Fibroblast of gingiva (primary cell): Measurements from ENCODE around the gene EXOSC10.
"Not testable (repeated sequence)": the region's sequence is repeated elsewhere in the genome, so short reads cannot be mapped to it uniquely, and the experiment has no call there.

Source experiments
- DNase-seq: peaks from one replicate; pipeline ENCODE4 v3.0.0-alpha.2; 2011; ENCODE audit warnings: low read depth

EXOSC10 gene

DNA sequence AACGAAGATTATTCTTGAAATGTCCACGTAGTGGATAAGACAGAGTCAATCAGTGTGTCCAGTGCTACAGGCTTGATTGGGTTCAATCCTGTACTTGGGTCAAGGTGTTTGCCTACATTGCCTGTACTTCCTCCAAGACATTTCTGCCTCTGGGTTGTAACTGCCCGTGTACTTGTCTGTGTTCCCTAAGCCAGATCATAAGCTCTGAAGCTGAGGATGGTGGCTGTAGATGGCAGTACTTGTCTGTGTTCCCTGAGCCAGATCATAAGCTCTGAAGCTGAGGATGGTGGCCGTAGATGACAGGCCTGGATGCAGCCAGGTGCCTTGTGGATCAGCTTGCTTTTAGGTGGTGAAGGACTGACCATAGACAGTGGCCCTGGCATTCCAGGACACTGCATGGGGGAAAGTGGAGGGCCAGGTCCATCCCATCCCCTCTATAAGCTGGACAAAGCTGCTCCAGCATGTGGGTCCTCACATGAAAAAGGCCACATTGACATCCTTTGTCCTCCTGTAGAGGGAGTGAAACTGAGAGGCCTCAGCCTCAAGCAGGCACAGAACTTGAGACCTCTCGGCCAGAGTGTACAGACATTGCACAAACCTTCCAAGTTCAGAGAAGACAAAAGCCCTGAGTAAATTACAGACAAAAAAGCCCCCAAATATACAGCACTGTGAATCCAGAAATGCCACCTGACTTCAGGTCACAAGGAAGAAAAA, 37.9 kb downstream of the EXOSC10 start:
- DNase-seq, result no peak

DNA sequence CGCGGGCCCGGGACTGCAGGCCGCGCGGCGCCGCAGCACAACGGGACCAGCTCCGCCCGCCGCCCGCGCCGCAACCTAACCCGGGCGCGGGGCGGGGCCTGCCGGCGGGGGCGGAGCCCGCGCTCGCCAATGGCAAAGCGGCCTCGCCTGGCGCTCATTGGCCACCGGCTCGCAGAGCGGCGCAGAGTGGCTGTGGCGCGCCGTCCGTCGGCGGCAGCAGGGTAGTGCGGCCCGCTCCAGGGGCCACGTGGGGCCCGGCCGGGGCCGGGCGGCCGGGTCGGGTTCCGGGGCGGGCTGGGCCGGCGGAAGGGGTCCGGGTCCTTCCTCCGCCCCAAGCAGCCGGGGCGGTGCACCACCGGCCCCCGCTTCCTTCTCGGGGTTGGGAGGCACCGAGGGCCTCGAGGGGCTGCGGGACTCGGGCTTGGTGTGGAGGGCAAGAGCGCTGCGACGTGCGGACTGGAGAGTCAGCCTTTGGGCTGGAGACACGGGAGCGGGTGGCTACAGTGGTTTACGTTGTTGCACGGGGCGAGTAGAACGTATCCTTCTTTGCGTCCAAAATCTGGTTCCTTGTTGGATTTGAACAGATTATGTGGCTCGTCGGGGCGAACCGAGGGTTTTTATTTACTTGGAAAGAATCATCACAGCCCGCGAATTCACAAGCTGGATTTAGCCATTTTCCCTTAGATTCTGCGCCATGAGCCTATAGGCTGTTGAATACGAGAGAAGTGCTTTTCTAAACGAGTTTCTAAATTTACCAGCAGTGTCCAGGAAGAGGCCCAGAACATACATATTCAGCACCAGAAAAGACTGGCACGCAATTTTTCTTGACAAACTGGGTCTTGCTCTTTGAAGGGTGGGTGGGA, 39.5 kb downstream of the EXOSC10 start, which contains the start of gene SRM:
Gene SRM (minus strand): TSS at position 51 of the 863 bp plus-strand sequence. CDS start 75 bp downstream, outside the sequence.
- DNase-seq, result peak; percentile 87

DNA sequence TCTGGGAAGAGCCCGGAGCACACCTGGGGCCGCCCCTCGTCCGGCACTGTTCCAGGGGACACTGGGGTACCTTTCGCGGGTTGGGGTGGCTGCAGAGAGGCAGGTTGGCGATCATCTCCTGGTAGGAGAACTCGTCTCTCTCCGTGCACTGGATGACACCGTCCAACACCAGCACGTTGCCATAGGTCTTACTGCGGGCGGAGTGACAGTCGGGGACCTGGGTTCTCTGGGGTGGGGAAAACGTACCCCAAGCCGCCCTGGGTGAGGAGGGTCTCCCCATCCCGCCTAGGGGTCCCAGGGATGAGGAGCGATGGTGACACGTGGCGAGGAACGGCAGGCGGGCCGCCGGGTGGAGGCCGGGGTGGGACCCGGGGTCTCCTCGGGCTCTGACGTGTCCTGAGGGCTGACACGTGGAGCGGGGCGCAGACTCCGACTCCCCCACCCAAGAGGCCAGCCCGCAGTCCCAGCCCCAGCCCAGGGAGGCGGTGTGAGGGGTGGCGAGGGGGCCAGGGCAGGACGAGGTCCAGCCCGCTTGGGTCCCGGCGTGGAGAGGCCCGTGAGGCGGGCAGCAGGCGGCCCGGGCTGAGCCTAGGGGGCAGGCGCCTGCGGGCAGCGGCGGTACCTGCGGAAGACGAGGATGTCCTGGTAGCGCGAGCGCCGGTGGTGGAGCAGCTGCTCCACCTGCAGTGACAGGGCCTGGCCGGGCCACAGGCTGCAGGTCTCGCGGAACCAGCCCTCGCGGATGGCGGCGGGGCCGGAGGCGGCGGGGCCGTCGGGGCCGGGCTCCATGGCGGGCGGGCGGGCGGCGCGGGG, 40.3 kb downstream of the EXOSC10 start:
- no peak for DNase-seq

DNA sequence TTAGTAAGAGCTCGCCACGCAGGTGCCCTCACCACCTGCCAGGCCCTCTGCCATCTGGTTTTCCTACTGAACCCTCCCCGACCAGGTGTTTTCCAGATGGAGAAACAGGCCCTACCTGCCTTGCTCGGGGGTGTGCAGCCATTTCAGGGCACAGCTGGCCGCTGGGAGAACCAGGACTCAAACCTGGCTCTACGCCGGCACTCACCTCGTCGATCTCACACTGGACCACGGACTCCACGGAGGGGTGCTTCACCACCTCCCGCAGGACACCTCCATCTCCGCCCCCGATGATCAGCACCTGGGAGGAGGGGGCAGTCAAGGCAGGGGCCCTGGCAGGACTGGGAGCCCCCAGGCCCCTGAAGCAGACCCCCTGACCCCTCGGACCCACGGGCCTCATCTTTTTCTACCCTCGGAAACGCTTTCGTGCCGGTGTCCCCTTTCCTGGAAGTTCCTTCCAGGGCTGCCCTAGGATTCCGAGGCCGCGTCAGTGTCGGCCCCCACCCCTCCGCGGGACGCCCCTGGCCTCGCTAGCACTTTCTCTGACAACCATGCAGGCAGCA, 41.0 kb downstream of the EXOSC10 start:
- DNase-seq, result no peak

DNA sequence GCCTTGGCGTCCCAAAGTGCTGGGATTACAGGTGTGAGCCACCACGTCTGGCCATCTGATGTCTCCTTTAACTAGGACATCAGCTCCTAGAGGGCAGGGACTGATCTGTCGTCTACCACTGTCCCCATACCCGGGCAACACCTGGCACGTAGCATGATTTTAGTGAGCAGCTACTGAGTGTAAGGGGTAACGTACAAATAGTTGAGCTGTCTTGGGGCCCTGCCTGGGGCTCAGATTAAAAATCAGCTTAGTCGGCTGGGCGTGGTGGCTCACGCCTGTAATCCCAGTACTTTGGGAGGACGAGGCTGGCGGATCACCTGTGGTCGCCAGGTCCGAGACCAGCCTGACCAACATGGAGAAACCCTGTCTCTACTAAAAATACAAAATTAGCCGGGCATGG, 41.6 kb downstream of the EXOSC10 start:
- no peak for DNase-seq

DNA sequence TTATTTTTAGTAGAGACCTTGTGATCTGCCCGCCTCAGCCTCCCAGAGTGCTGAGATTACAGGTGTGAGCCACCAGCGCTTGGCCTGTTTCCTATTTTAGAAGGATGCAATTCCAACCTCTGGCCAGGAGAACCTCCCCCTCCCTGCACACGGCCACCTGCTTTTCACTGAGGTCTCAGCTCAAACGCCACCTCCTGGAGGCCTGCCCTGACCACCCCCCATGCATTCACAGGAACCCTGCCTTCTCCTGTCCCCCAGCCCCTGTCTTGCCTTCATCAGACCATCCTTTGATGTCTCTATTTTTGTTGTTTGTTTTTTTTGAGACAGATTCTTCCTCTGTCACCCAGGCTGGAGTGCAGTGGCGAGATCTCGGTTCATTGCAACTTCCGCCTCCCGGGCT, 42.2 kb downstream of the EXOSC10 start:
- DNase-seq, result no peak

DNA sequence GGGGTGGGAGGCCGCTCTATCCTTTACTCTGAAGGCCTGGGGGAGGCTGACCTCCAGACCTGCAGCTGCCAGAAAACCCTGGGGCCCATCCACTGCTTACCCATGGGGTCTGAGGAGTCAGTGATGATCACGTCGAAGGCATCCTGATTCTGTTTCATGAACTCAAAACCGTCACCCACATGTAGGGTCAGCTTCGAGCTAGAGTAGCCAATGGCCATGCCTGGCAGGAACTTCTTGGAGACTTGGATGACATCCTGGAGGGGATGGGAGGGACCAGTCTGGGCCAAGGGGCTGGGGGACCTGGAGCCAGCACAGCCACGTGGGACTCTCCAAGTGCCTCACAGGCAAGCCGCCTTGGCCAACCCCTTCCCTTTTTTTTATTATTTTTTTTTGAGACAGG, 43.2 kb downstream of the EXOSC10 start:
- no peak for DNase-seq

DNA sequence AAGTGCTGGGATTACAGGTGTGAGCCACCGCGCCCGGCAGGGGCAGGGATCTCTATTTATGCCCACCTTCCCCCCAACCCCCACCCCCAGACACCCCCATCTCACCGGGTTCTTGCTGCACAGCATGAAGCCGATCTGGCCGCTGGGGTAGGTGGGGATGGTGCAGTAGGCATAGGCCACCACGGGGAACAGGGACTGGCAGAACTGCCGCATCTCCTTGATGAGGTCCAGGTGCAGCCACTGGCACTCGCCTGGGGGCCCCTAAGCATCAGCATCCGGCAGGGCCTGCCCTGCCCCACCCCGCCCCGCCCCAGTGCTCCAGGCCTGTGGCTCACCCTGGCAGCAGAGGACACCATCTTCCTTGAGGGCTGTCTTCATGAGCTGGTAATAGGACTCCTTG, 44.0 kb downstream of the EXOSC10 start:
- DNase-seq, result no peak

DNA sequence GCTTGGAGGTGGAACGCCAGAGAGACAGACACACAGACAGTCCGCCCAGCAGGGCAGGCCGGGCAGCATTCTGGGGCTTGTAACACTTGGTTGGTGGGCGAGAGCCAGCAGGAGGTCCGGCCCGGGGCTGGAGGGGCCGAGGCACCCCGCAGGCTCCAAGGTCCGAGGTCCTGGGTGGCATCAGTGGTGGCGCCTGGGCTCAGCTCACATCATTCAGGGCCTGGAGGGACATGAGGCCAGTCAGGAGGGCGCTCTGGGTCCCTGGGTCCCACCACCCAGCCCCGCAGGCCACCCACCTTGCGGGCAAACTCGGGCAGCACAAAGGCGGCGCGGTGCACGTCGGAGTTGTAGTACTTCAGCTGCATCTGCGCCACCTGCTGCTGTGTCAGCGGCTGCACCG, 45.0 kb downstream of the EXOSC10 start:
- DNase-seq, result no peak

DNA sequence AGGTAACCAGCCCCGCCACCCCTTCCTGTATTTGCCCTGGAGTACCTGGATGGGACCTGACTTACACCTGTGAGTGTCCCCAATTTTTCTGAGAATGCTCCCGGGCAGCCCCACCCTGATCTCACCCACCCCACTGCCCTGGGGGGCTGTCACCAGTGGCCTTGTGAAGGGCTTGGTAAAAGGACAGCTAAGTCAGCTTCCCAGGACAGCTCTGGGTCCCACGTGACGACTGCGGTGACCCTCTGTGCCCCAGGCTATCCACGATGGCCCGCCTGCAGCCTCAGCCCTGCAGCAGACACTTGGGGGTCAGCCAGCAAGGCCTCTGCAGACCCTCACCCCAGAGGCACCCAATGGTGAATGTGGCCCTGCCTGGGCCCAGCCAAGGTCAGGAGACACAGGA, 45.5 kb downstream of the EXOSC10 start:
- no peak for DNase-seq

DNA sequence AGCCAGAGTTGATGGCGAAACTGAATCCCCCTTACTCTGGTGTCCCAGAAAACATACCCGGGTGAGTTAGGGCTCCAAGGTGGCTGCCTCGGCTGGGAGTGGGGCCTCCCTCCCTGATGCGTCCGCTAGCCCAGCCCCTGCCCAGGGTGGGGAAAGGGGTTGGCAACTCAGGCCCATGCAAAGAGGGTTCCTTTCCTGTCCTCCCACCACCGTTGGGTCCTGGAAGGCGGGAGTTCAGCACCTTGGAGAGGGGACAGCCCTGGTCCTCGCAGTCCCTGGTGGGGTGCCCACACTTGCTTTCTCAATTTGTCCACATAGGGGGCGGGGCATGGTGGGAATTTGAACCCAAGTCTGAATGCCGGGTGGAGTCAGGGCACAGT, 45.9 kb downstream of the EXOSC10 start:
- no peak for DNase-seq

DNA sequence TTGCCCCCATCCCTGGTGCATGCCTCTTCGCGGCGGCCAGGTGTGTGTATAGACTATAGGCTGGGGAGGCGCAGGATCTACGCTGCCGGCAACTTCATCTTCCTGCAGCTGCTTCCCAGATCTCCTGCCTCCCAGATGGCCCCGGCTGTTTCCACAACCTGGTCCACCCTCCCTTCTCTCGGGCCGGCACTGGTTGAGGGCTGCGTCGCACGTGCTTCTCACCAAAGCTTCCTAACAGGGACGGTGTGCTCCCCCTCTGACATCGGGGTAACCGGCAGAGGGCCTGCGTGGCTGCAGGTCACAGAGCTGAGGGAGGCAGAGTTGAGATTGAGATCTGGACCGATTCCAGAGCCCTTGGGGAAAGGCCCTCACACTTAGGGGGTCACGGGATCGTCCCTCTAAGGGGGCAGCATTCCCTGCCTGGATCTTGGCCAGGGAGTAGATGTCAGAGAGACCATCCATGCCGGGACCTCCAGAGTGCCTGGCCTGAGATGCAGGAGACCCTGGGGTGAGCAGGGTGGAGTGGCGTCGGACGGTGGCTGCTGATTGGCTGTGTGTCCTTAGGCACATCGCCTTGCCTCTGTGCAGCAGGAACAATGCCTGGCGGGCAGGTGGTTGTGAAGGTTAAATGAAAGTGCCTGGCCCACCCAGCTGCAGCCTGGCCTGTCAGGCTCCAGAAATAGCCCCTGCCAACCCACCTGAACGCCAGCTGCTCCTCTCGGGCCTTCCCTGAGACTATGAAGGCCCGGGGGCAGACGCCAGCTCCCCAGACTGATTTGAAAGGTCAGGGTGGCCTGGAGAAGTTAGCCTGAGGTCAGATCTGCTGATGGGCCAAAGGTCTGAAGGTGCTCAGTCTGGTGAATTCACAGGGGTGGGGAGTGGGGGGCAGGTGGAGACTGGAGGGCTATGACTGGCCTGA, 46.6 kb downstream of the EXOSC10 start:
- no peak for DNase-seq

DNA sequence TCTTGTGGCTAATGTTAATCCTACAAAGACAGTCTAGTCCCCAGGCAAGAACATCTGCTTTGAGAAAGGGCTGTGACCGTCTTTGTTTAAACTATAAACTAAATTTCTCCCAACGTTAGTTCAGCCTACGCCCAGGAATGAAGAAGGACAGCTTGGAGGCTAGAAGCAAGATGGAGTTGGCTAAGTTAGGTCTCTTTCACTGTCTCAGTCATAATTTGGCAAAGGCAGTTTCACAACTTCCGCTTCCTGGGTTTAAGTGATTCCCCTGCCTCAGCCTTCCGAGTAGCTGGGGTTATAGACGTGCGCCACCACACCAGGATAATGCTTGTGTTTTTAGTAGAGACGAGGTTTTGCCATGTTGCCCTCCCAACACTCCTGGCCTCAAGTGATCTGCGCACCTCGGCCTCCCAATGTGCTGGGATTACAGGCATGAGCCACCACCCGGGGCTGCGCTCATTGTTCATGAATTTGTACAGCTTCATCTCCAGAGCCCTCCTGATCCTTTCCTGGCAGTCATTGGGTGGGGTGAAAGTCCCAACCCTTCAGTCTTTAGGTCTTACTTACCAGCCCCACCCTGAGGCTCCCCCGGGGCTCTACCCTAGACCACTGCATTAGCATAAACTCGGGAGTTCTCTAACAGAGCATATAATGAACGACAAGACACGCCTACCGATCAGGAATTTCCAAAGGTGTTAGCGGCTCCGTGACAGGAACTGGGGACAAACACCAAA, 47.7 kb downstream of the EXOSC10 start:
- no peak for DNase-seq

DNA sequence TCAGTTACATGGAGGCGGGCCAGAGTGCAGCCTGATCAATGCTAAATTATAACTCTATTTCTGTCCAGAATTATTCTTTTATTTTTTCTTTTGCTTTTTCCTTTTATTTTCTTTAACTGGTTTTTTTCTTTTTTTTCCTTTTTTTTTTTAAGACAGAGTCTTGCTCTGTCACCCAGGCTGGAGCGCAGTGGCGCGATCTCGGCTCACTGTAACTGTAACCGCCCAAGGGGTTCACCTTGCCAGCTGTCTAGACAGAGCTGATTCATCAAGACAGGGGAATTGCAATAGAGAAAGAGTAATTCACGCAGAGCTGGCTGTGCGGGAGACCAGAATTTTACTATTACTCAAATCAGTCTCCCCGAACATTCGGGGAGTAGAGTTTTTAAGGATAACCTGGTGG, 48.5 kb downstream of the EXOSC10 start:
- DNase-seq, result not testable (repeated sequence)

DNA sequence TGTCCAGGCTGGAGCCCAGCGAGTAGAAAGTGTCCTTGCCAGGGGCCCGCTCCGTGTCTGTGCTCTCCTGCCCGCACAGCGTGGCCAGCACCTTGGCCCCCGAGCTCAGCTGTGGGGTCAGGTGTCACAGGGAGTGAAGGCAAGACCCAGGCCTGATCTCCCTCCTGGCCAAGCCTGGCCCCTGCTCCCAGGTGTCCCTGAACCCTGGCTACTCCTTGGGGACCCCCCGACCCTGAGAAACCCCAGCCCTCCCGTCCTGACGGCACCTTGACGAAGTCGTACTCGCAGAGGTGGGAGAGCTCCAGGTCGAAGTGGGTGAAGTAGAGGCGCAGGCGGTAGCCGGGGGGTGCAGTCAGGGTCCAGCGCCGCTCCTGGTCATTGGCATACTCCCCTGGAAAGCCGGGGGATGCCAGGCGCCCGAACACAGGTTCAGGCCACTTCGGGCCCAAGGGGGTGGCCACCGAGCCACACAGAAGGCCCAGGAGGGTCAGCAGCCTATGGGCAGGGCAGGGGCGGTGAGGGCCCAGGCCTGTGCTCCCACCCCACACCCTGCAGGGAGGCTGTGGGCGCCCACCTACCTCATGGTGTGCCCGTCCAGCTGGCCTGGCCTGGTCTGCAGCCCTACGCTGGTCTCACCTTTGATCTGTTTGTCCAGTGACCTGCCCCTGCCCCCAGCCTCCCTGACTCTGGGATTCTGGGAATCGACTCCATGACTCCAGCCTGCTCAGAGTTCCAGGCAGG, 52.9 kb downstream of the EXOSC10 start, which contains the start of gene MASP2:
Gene MASP2 (minus strand): TSS at position 615 of the 741 bp plus-strand sequence. CDS start 32 bp downstream, at position 583.
- no peak for DNase-seq

DNA sequence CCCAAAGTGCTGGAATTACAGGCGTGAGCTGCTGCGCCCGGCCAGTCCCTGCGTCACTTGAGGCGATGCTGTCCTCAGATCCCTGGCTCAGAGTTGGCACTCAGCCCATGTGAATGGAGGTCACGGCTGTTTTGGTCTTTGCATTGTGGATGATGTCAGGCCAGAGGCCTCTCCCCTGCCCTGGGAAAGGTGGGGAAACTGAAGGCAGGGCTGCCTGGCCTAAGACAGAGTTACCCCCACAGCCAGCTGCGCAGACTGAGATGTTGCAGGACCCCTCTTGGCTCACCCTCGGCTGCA, 53.5 kb downstream of the EXOSC10 start:
- DNase-seq, result no peak

DNA sequence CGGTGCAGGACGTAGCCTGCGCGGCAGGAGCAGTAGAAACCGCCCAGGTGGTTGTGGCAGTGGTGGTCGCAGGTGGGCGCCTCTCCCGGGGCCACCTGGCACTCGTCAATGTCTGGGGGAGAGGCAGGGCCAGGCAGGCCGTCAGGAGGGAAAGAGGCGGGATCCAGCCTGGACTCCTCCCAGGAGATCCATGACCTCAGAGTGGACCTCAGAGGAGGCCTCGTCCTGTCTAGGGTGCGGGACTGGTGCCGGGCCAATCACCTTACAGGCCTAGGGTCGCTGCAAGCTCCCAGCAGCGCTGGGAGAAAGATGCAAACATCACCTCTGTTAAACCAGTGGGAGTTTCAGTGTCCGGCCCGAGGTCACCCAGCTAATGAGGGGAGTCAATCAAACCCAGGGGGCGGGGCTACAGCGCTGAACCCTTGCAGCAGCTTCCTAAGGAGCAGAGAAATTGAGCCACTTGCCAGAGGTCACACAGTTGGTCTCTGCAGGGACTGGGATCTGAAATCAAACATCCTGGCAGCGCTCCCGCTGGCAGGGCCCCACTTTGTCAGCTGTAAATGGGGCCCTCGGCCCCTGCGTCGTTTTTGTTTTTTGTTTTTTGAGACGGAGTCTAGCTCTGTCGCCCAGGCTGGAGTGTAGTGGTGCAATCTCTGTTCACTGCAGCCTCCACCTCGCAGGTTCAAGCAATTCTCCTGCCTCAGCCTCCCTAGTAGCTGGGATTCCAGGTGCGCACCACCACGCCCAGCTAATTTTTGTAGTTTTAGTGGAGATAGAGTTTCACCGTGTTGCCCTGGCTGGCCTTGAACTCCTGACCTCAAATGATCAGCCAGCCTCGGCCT, 54.0 kb downstream of the EXOSC10 start:
- DNase-seq, result no peak

DNA sequence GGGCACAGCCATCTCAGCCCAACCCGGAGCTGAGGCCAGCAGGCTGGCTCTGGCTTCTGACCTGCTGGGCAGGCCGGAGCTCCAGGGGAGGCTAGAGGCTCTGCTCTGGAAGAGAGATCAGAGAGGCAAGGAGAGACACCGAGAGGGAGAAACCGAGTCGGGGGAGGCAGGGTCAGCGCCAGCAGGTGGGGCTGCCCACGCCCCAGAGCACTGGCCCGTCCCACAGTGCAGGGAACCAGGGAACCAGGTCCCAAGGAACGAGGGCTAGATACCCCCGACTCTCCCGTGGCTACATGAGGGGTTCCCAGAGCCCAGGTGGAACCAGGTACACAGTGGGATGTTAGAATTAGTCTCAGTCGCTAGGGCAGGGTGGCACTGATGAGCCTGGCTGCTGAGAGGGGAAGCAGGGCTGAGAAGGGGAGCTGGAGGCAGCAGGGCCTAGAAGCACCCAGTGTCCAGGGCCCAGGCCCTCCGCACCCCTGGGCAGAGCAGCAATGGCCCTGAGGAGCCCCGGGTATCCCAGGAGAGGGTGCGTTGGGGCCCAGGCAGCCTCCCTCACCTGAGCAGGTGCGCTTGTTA, 54.7 kb downstream of the EXOSC10 start:
- no peak for DNase-seq
